Activated T-cell treated with anti-CD3 and anti-CD28 coated beads for 1 hour (primary cell): ENCODE data around the gene OSBPL3.
"Not testable (repeated sequence)": the region's sequence is repeated elsewhere in the genome, so short reads cannot be mapped to it uniquely, and the experiment has no call there.

ENCODE experiments used
- DNase-seq: peaks from one replicate; pipeline ENCODE4 v3.0.0-alpha.2; 2020; ENCODE audit warnings: low read depth

The OSBPL3 gene

GRCh38 chr7:24920451-24921361 lies 59.3 kb downstream of the OSBPL3 start:
- no peak for DNase-seq

DNA sequence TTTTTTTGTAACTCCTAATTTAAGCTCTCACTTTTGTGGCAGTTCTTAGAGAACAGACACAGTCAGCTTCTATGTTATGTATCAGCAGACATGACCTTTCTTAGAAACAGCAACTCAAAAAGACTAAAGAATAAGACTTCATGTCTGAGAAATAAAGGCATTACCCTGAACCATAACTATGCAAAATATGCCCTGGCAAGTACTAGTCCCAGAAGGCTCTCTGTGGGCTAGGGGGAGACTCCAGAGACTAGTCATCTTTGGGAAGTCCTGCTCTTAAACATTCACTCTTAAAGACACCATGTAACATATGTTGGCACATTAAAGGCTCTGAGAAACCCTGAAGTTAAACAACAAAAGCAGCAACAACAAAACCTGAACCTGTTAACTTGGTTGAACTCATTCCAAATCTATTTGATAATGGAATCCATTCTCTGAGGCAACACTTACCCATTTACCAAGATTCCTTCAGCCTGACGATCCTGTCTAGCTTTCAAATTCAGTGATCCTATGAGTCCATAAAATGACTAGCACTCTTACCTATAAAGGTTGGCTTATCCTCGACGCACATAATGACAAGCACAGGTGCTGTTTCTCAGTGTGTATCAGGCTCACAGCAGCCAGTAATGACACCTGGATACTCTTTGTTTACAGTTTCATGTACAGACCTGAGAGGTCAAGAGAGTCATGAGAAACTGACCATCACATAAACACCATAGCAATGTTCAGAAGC lies 62.3 kb downstream of the OSBPL3 start:
- no peak for DNase-seq

GRCh38 chr7:24916463-24917040 lies 63.4 kb downstream of the OSBPL3 start:
- DNase-seq = no peak

GRCh38 chr7:24914465-24914859 lies 65.5 kb downstream of the OSBPL3 start:
- DNase-seq = no peak

DNA sequence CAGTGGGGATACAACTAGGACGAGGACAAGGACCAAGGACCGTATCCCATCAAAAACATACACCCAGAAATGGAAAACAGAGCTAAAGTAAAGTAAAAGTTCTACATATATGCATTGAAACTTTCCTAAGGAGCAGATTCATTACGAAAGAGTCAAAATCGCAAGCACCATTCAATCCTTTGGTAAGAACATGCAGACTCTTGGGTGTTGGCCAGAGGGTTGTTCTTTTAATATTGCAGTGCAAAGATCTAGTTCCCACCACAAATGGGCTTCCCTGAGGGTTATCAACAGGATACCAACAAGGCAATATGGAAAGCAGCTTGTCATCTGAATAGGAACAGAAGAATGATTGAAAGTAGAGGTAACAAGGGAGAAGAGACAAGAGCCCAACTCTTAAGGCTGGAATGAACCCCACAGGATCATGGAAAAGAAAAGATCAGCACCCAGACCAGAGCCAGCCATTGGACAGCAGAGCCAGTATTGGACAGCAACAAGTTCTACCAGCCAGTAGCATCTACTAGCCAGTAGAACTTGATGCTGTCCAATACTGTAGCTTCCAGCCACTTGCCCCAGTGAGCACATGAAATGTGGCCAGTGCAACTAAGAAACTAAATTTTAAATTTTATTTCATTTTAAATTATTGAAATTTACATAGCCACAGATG lies 66.0 kb downstream of the OSBPL3 start:
- no peak for DNase-seq

- DNase-seq = no peak
Measured at GRCh38 chr7:24912874-24913514, 67.0 kb downstream of the OSBPL3 start.

DNA sequence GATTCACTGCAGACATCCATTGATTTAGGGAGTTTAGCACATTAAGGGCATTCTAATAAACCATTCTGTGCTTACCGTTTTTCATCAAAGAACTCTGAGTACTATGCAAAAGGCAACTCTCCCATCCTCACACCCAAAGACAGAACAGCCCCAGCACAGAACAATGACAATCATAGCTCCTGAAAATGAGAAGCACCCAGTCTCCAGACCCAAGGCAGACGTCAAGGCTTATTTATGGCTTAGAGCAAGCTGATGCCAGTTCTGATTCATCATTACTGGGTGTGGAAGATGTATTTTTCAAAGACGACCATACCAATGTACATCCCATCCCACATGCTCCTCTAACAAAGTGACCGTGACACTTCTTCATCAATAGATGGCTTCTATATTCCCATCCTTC lies 67.6 kb downstream of the OSBPL3 start:
- DNase-seq = no peak

DNA sequence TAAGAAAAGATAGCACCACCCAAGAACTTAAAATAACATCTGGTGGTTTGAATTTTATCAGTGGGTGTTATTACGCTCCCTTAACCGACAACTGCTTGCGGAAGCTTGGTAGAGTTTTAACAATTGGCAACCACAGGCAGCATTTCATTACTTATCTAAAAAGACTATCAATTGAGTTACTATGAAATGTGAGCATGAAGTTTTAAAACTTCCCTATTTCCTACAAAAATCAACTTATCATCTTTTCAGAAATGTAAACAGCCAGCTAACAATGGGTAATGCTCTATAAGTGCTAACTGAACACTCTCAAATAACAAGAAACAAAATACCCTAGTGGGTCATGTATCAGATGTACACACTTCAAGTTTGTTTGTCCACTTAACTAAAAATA lies 68.8 kb downstream of the OSBPL3 start:
- no peak for DNase-seq

DNA sequence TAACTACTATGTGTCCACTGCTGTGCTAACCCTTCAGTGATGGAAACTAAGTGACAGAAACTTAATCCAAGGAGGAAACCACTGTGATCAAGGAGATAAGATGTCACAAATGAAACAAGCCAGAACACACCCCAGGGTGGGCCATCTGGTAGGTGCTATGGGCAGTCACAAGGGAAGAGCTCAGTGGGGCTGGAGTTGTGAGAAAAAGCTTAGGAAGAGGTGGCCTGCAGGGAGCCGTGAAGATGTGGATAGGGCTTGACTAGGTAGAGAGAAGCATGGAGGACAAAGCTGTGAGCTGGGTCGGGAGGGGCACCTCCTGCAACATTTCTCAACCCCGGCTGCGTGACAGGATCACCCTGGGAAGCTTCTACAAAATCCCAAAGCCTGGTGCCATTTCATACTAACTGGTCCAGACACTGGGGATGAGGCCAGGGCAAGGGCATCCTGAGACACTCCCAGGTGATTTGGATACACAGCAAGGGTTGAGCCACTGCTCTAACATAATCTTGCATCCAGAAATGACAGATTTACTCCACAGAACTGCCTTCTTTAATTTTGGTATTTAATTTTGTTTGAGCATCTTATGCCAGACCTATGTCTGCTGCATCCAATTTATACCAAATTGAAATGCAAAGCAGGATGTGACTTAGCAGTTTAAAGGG lies 69.3 kb downstream of the OSBPL3 start:
- DNase-seq = no peak

DNA sequence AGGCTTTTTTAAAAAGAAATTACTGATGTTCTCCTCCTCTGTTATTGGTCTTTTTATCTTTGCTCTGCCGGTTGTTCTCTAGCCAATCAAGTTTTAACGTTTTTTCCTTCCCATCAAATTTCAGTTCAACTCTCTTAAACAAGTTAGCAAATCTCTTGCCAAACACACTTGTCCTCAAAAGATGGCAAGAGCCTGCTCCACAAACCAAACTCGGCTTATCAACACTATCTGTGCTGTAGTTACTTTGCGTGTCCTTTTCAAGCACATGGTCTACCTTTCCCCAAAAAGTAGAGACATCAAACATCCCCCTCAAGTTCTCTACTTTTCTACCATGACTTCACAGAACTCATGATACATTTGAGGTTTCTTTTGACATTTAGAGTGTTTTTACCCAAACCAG lies 71.3 kb downstream of the OSBPL3 start:
- DNase-seq = no peak

DNA sequence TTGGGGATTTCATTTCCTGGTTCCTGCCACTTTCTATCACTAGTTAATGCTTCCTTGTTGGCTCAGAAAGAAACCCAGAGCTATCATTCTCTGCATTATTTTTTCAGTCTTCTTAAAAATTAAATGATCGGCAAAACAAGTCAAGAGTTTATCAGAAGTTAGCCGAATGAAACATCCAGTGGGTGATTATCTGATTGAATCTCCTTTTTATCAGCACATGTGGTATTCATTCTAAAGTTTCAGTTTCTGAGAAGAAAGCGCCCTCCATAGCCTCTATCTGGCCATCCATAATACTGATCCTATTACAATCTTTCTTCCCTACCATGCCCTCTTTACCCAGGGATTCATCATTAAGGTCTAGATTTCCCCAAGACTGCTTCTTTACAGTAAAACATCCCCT lies 71.8 kb downstream of the OSBPL3 start:
- DNase-seq = no peak

DNA sequence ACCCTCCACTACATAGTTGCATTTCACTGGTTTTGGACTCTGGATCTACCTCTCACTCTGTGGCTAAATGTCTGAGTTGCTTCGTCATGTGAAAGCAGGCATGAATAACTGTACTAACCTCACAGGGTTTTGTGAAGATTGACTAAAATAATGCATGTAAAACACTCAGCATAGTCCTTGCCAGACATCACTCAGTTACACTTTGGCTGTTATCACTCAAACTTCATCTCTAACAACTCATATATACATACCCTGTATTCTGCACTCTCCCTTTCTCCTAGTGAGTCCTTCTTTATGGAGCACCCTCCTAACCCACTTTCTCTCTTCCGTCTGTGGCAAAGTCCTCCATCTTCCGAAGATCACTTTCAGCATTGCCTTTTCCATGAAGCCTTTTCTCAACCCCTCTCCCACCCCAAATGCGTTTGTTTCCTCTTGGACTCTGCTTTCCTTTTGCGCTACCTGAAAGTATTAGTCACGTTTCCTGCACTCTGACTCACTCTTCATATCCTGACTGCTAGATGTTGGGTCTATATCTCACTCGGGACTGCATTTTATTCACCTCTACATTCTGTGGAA lies 72.6 kb downstream of the OSBPL3 start:
- no peak for DNase-seq

DNA sequence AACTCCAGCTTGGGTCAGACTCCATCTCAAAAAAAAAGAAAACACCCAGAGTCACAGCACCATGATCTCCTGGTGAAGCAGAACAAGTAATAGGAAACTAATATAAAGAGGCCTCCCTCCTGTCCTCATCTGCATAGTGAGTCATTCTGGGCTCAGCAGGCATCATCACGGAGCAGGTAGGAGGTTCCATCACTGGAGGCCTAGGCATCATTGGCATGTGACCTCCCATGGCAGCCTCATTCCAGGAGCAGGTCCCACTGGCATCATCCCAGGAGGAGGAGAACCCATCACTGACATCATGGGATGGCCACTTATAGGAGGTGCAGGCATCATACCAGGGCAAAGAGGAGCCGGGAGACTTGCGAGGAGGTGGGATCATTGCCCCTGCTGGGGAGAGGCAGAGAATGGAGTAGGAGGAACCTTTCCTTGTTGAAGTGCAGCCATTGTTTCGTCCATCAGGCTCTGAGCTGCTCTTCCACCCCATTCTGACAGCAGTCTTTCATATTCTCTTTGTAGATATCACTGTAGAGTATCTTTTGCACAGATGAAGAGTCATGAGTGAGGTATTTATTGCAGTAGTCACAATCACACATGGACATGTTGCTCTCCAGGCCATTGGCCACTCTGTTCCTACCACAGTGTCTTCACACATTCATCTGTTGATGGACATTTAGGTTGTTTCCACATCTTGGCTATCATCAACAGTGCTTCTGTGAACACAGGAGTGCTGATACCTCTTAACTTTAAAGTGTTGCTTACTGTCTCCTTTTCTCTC lies 73.8 kb downstream of the OSBPL3 start:
- no peak for DNase-seq

DNA sequence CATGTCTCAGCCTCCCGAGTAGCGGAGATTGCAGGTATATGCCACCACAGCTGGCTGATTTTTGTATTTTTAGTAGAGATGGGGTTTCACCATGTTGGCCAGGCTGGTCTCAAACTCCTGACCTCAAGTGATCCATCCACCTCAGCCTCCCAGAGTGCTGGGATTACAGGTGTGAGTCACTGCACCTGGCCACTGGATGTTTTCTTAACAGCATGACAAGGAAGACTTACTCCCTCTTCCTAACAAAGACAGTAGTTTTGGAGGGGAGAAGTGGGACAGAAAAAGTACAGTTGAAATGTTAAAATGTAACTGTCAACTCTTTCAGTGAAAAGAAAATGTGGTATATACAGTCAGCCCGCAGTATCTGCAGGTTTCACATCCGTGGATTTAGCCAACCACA lies 76.0 kb downstream of the OSBPL3 start:
- not testable (repeated sequence) for DNase-seq

DNA sequence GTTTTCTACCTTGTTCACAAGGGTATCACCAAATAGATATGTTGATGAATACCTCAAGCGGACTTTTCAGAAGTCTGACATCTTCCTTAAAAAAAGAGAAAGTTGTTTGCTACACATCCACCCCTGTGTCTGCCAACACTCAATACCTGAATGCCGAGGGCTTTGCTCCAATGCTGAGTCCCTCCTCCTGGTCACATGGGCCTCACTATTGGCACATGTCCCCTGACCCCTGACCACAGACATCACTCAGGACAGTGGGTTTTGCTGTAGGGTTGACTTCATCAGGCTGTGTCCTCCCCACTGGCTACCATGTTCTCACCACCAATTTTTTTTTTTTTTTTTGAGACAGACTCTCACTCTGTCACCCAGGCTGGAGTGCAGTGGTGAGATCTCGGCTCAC lies 76.4 kb downstream of the OSBPL3 start:
- DNase-seq = no peak

DNA sequence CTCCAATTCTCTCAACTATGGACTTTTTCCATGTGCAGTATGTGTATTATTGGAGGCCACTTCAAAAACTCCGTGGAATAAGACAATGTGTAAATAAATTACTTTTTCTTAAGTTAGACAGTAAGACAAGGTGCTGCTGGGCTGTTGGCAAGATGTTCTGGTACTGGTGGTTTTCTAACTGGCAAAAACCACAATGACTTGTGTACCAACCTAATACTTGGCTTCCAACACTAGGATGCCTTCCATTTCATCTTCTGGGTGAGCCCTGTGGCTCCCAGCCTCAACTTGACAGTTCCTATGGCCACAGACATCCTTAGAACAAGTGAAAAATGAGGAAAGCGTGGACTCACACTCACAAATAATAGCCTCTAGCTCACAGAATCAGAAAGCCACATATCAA lies 77.0 kb downstream of the OSBPL3 start:
- DNase-seq = no peak

DNA sequence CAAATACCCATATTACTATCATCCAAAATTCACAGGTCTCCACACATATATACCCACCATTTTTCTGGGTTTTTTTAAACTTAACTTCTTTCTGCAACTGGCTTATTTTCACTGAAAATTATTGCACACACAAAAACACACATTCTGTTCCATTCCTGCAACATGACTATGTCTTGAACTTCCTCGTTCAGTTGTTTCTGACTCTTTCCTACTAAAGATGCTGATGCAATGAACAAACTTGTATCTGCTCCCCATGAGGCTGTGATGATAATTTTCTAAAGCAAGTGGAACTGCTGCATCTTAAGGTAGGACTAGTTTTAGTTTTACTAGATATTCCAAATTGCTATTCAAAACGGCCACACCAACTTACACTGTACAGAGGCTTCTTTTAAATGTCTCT lies 77.7 kb downstream of the OSBPL3 start:
- no peak for DNase-seq

- DNase-seq = no peak
Measured at GRCh38 chr7:24899905-24900304, 80.1 kb downstream of the OSBPL3 start.

DNA sequence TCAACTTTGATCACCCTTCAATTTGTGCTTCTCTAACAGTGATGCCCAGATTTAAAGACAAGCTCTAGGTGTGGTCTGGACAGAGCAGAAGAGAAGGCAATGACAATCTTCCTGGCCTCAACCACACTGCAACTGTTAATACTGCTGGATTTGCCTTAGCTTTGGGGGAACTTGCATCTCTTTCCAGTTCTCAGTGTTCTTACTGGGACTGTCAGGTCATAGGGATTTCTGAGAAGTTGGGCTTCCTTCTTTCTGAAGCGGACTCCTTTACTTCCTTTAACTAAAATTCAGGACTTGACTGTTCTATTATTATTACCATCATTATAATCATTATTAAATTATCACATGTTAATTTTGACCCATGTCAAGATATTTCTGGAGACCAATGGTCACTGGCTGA lies 80.8 kb downstream of the OSBPL3 start:
- DNase-seq = no peak

- no peak for DNase-seq
Measured at GRCh38 chr7:24898691-24899090, 81.3 kb downstream of the OSBPL3 start.
